Ascending aorta (tissue), 2 donors: ENCODE measurements around the gene MRPL20. TPM values are rescaled to one million over a fixed set of nuclear protein-coding genes. Genes with fewer than 3 reads are reported as not detected.

ENCODE experiments used
- DNase-seq, 2 donors: peaks; one replicate each; pipeline ENCODE4 v3.0.0-alpha.2; 2019; ENCODE audit warnings: low spot score in 2 of 2
- H3K27ac ChIP-seq, 2 donors: fragments of 200-600 bp; sonication (generic); one replicate each; pipeline ENCODE4 v1.5.1; 2016 to 2017; ENCODE audit warnings: mild to moderate bottlenecking in 1 of 2
- H3K27me3 ChIP-seq: fragments of 200-600 bp; sonication (generic); one replicate; pipeline ENCODE4 v1.5.1; 2017
- H3K36me3 ChIP-seq, 2 donors: fragments of 200-600 bp; sonication (generic); one replicate each; pipeline ENCODE4 v1.5.1; 2016
- H3K4me1 ChIP-seq, 2 donors: fragments of 200-600 bp; sonication (generic); one replicate each; pipeline ENCODE4 v1.5.1; 2016 to 2017; ENCODE audit warnings: mild to moderate bottlenecking in 1 of 2
- H3K4me3 ChIP-seq, 2 donors: fragments of 200-600 bp; sonication (generic); one replicate each; pipeline ENCODE4 v1.5.1; 2016 to 2017; ENCODE audit warnings: mild to moderate bottlenecking in 1 of 2
- H3K9me3 ChIP-seq, 2 donors: fragments of 200-600 bp; sonication (generic); one replicate each; pipeline ENCODE4 v1.5.1; 2016
- CTCF ChIP-seq, 3 experiments: fragments of 200-600 bp in 2 of 3; fragments of 450-650 bp in 1 of 3; sonication (generic) in 2 of 3; IDR thresholded peaks; one replicate each; pipeline ENCODE4 v1.5.1; 2016 to 2019; ENCODE audit warnings: antibody characterized with exemption in 3 of 3, mild to moderate bottlenecking in 1 of 3, moderate library complexity in 1 of 3
- intact Hi-C: fragments of 100-400 bp; cut with DNase I; formaldehyde crosslinking; loops from one replicate; pipeline ENCODE4 v1.15.1; 2023
- total RNA-seq: library from RNA; depleted of rRNA; stranded (reverse); fragments of >200 nt; gene quantifications from one replicate; pipeline ENCODE4 v1.1.0, GENCODE V29; 2016

MRPL20 gene
- total RNA-seq, 1 donor from 2014 or later, result 63.4 TPM

GRCh38 chr1:1352786-1353388, 54.2 kb downstream of the MRPL20 start:
- intact Hi-C loops, result no loop called here
- Histone ChIP-seq H3K27ac (peak overlapping the region; percentile 23 to 54), H3K27me3 (no peaks in the 10 kb centered on the region), H3K9me3 (no peaks in the 10 kb centered on the region), H3K4me3 (no peak overlapping the region), H3K4me1 (peaks cover 18 to 51% of the 10 kb centered on the region in 2 donors), H3K36me3 (peaks cover 14 to 19% of the 10 kb centered on the region in 2 donors)
- TF ChIP-seq CTCF (IDR thresholded peaks at IDR 0.05), result no peak
- no peak for DNase-seq

Other genes starting within 250 kb of the MRPL20 start
- not detected for gene TTLL10, start 233.4 kb downstream of the MRPL20 start, total RNA-seq
- not detected for gene TNFRSF18, start 200.7 kb downstream of the MRPL20 start, total RNA-seq
- gene TNFRSF4, start 193.1 kb downstream of the MRPL20 start, total RNA-seq, result 4.8 TPM
- gene SDF4, start 175.3 kb downstream of the MRPL20 start, total RNA-seq, result 223 TPM
- 94.9 TPM for gene B3GALT6, start 175.1 kb downstream of the MRPL20 start, total RNA-seq
- gene C1QTNF12, start 160.6 kb downstream of the MRPL20 start, total RNA-seq, result not detected
- gene UBE2J2, start 133.4 kb downstream of the MRPL20 start, total RNA-seq, result 25.2 TPM
- gene SCNN1D, start 126.9 kb downstream of the MRPL20 start, total RNA-seq, result 0.32 TPM
- 105 TPM for gene ACAP3, start 99.4 kb downstream of the MRPL20 start, total RNA-seq
- 28.3 TPM for gene PUSL1, start 98.7 kb downstream of the MRPL20 start, total RNA-seq
- gene INTS11, start 82.6 kb downstream of the MRPL20 start, total RNA-seq, result 214 TPM
- 71.3 TPM for gene CPTP, start 82.5 kb downstream of the MRPL20 start, total RNA-seq
- gene TAS1R3, start 76.0 kb downstream of the MRPL20 start, total RNA-seq, result 2.7 TPM
- 66.7 TPM for gene DVL1, start 57.9 kb downstream of the MRPL20 start, total RNA-seq
- 345 TPM for gene MXRA8, start 48.7 kb downstream of the MRPL20 start, total RNA-seq
- 247 TPM for gene AURKAIP1, start 32.1 kb downstream of the MRPL20 start, total RNA-seq
- gene CCNL2, start 8.0 kb downstream of the MRPL20 start, total RNA-seq, result 150 TPM
- gene ANKRD65, start 14.0 kb upstream of the MRPL20 start, total RNA-seq, result 12.5 TPM
- 79.0 TPM for gene VWA1, start 28.4 kb upstream of the MRPL20 start, total RNA-seq
- not detected for gene ATAD3C, start 42.4 kb upstream of the MRPL20 start, total RNA-seq
- 14.2 TPM for gene ATAD3B, start 64.5 kb upstream of the MRPL20 start, total RNA-seq
- 46.3 TPM for gene ATAD3A, start 104.9 kb upstream of the MRPL20 start, total RNA-seq
- gene TMEM240, start 133.3 kb upstream of the MRPL20 start, total RNA-seq, result not detected
- gene SSU72, start 167.6 kb upstream of the MRPL20 start, total RNA-seq, result 50.1 TPM
- gene FNDC10, start 192.8 kb upstream of the MRPL20 start, total RNA-seq, result 1.8 TPM
- 96.9 TPM for gene MIB2, start 208.2 kb upstream of the MRPL20 start, total RNA-seq
- 71.3 TPM for gene MMP23B, start 224.9 kb upstream of the MRPL20 start, total RNA-seq